ENCODE measurements around the gene SPIRE1. TPM values are rescaled to one million over a fixed set of nuclear protein-coding genes. Genes with fewer than 3 reads are reported as not detected.
"Not testable (repeated sequence)": the region's sequence is repeated elsewhere in the genome, so short reads cannot be mapped to it uniquely, and the experiment has no call there.

SPIRE1 gene
- total RNA-seq, 2 experiments from 2014 or later, result 0.99 to 1.4 TPM

- no peaks in the 10 kb centered on the region for H3K36me3 Mint-ChIP-seq (ENCODE audit: low read depth)
- Histone ChIP-seq H3K4me1 (ENCODE audit: insufficient read depth, low read length) (no peaks in the 10 kb centered on the region), H3K27me3 (ENCODE audit: control insufficient read depth in 1 of 2, insufficient read depth in 2 of 2, low read length in 2 of 2) (no peaks in the 10 kb centered on the region), H3K9me3 (ENCODE audit: control insufficient read depth in 1 of 2, insufficient read depth in 1 of 2, low read length in 2 of 2) (peaks cover 6 to 11% of the 10 kb centered on the region in 2 experiments), H3K4me3 (ENCODE audit: low read length) (no peak overlapping the region), H3K36me3 (ENCODE audit: insufficient read depth, low read length) (no peaks in the 10 kb centered on the region), H3K27ac (ENCODE audit: low read depth in 1 of 2, low read length in 2 of 2) (no peak overlapping the region)
- H3K27ac Mint-ChIP-seq, result no peak overlapping the region
- ChIA-PET POLR2A (no interaction called here), CTCF (no interaction called here)
- no peaks in the 10 kb centered on the region for H3K4me1 Mint-ChIP-seq (ENCODE audit: low read depth)
- peaks cover 3% of the 10 kb centered on the region for H3K9me3 Mint-ChIP-seq
- intact Hi-C loops (cut with DNase I, micrococcal nuclease), result no loop called here
- no peak for ATAC-seq (ENCODE audit: poor library complexity)
- no peak for TF ChIP-seq CTCF (IDR thresholded peaks at IDR 0.05)
- H3K27me3 Mint-ChIP-seq, result no peaks in the 10 kb centered on the region
- no peak for DNase-seq
- H3K4me3 Mint-ChIP-seq, result no peak overlapping the region
These were observed 117.2 kb downstream of the SPIRE1 start for GRCh38 chr18:12540751-12541150.

DNA sequence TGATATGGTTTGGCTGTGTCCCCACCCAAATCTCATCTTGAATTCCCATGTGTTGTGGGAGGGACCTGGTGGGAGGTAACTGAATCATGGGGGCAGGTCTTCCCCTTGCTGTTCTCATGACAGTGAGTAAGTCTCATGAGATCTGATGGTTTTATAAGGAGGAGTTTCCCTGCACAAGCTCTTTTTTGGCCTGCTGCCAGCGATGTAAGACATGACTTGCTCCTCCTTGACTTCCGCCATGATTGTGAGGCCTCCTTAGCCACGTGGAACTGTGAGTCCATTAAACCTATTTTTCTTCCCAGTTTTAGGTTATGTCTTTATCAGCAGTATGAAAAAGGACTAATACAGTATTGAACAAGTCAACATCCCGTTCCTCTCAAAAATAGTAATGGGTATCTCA, 118.7 kb downstream of the SPIRE1 start:
- H3K4me1 ChIP-seq (ENCODE audit: insufficient read depth, low read length); H3K4me3 ChIP-seq (ENCODE audit: low read length); H3K36me3 Mint-ChIP-seq (ENCODE audit: low read depth); H3K27ac Mint-ChIP-seq; intact Hi-C loops (cut with DNase I, micrococcal nuclease); H3K27me3 Mint-ChIP-seq; H3K4me1 Mint-ChIP-seq (ENCODE audit: low read depth); DNase-seq; ATAC-seq (ENCODE audit: poor library complexity); H3K36me3 ChIP-seq (ENCODE audit: insufficient read depth, low read length); H3K9me3 Mint-ChIP-seq; H3K27me3 ChIP-seq (ENCODE audit: control insufficient read depth in 1 of 2, insufficient read depth in 2 of 2, low read length in 2 of 2); H3K4me3 Mint-ChIP-seq; H3K27ac ChIP-seq (ENCODE audit: low read depth in 1 of 2, low read length in 2 of 2): not testable (repeated sequence)
- H3K9me3 ChIP-seq (ENCODE audit: control insufficient read depth in 1 of 2, insufficient read depth in 1 of 2, low read length in 2 of 2), result peaks cover 6 to 11% of the 10 kb centered on the region in 2 experiments
- ChIA-PET CTCF (interaction anchor here (0.6 kb wide), 1 partner anchor 102 kb away, joined by 3 read pairs; no protein-coding TSS in a partner anchor), POLR2A (interaction anchor here (1.1 kb wide), 1 partner anchor 13 kb away, joined by 3 read pairs; no protein-coding TSS in a partner anchor)

GRCh38 chr18:12534820-12535219, 123.1 kb downstream of the SPIRE1 start:
- Mint-ChIP-seq H3K4me1 (ENCODE audit: low read depth) (no peaks in the 10 kb centered on the region), H3K36me3 (ENCODE audit: low read depth) (no peaks in the 10 kb centered on the region), H3K4me3 (no peak overlapping the region), H3K9me3 (peaks cover 3% of the 10 kb centered on the region), H3K27me3 (no peaks in the 10 kb centered on the region), H3K27ac (no peak overlapping the region)
- DNase-seq, result no peak
- POLR2A ChIA-PET, result no interaction called here
- ATAC-seq (ENCODE audit: poor library complexity), result no peak
- intact Hi-C loops (cut with DNase I, micrococcal nuclease), result no loop called here
- Histone ChIP-seq H3K4me3 (ENCODE audit: low read length) (no peak overlapping the region), H3K27me3 (ENCODE audit: control insufficient read depth in 1 of 2, insufficient read depth in 2 of 2, low read length in 2 of 2) (no peaks in the 10 kb centered on the region), H3K36me3 (ENCODE audit: insufficient read depth, low read length) (no peaks in the 10 kb centered on the region), H3K27ac (ENCODE audit: low read depth in 1 of 2, low read length in 2 of 2) (no peak overlapping the region), H3K4me1 (ENCODE audit: insufficient read depth, low read length) (no peaks in the 10 kb centered on the region), H3K9me3 (ENCODE audit: control insufficient read depth in 1 of 2, insufficient read depth in 1 of 2, low read length in 2 of 2) (no peaks in the 10 kb centered on the region)
- no peak for TF ChIP-seq CTCF (IDR thresholded peaks at IDR 0.05)
- CTCF ChIA-PET, result no interaction called here

DNA sequence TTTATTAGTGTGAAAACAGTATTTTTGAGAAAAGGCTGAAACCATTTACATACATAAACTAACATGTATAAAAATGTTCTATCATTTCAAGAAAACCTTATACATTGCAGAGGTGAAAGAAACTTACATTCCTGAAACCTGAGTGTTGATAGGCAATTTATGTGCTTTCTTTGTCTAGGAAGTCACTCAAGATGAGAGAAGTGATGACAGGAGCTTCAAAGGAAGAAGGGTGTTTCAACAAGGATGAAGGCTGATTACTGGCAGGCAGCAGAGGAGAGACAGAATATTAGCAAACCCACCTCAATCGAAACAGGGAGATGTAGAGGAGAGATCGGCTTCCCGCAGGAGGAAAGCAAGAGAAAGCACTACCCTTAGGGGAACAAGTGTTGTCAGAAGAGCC, 125.2 kb downstream of the SPIRE1 start:
- no peak overlapping the region for H3K4me3 ChIP-seq (ENCODE audit: low read length)
- no peak for DNase-seq
- ChIA-PET CTCF (no interaction called here), POLR2A (no interaction called here)
- Mint-ChIP-seq H3K27me3 (no peaks in the 10 kb centered on the region), H3K36me3 (ENCODE audit: low read depth) (no peaks in the 10 kb centered on the region), H3K27ac (no peak overlapping the region), H3K4me3 (no peak overlapping the region), H3K9me3 (no peaks in the 10 kb centered on the region), H3K4me1 (ENCODE audit: low read depth) (no peaks in the 10 kb centered on the region)
- intact Hi-C loops (cut with DNase I, micrococcal nuclease), result no loop called here
- H3K9me3 ChIP-seq (ENCODE audit: control insufficient read depth in 1 of 2, insufficient read depth in 1 of 2, low read length in 2 of 2), result no peaks in the 10 kb centered on the region
- no peaks in the 10 kb centered on the region for H3K36me3 ChIP-seq (ENCODE audit: insufficient read depth, low read length)
- H3K4me1 ChIP-seq (ENCODE audit: insufficient read depth, low read length), result no peaks in the 10 kb centered on the region
- H3K27me3 ChIP-seq (ENCODE audit: control insufficient read depth in 1 of 2, insufficient read depth in 2 of 2, low read length in 2 of 2), result no peaks in the 10 kb centered on the region
- no peak overlapping the region for H3K27ac ChIP-seq (ENCODE audit: low read depth in 1 of 2, low read length in 2 of 2)
- no peak for ATAC-seq (ENCODE audit: poor library complexity)
- no peak for TF ChIP-seq CTCF (IDR thresholded peaks at IDR 0.05)

Data from CD4-positive, alpha-beta T cell (primary cell).